GM21447 (cell line): ENCODE measurements around the gene AIRE.
"Not testable (repeated sequence)": the region's sequence is repeated elsewhere in the genome, so short reads cannot be mapped to it uniquely, and the experiment has no call there.

Experiments
- ATAC-seq: cut with Tn5 transposase; IDR thresholded peaks from one replicate; pipeline ENCODE4 v1.9.1; 2021; ENCODE audit not compliant: unreplicated experiment

Gene AIRE

GRCh38 chr21:44265734-44266270, 19.9 kb upstream of the AIRE start:
- no peak for ATAC-seq

- no peak for ATAC-seq
These were observed 18.0 kb upstream of the AIRE start for GRCh38 chr21:44267655-44268142.

DNA sequence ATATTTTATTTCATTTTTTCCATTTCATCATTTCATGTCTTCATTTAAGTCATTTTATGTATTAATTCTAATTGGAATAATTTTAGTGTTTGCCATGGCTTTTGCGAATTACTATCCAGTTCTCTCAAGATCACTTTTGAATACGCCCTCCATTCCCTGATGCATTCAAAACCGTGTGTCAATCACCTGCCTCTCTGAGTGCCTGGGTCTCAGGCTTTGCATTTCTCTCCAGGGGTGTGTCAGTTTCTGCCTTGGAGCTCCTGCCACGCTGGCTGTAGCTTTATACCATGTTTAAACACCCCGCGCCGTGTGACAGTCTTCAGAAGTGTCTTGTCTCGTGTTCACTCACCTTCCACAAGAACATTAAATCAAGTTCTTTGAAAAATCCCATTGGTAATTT, 16.6 kb upstream of the AIRE start:
- no peak for ATAC-seq

- ATAC-seq: no peak
These were observed 14.0 kb upstream of the AIRE start for GRCh38 chr21:44271558-44272283.

GRCh38 chr21:44272284-44272858, 13.3 kb upstream of the AIRE start:
- ATAC-seq: no peak

GRCh38 chr21:44273046-44273445, 12.6 kb upstream of the AIRE start:
- no peak for ATAC-seq

GRCh38 chr21:44275041-44275440, 10.6 kb upstream of the AIRE start:
- ATAC-seq: no peak

DNA sequence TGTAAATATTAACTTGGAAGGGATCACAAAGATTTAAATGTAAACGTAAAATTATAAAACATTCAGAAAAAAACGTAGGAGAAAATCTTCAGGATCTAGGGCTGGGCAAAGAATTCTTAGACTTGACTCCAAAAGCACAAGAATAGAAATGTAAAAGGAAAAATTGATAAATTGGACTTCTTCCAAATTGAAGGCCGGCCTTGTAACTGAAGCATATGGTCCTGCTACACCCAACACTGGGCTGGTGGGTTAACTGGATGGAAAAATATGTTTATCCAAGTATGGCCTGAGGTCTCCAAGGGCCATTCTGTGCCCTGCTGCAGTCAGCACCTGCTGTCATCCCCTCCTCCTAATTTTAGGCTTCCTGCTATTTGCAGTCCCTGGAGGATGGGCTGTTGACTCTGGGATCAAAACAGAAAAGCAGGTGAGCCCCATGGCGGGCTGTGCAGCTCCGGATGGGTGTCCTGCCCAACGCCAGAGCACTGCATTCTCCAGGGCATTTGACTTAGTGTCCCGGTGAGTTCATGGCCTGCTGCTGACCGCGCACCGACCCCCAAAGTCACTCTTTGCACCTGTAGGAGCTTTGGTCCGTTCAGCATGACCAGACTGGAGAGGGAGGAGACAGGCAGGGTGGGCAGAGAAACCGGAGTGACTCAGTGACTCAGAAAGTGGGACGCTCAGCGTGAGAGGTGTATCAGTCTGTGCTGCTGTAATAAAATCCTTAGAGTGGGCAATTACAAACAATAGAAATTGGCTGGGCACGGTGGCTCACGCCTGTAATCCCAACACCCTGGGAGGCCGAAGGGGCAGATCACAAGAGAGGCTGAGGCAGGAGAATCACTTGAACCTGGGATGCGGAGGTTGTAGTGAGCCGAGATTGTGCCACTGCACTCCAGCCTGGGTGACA, 6.1 kb upstream of the AIRE start:
- no peak for ATAC-seq

- ATAC-seq: no peak
These were observed 3.9 kb upstream of the AIRE start for GRCh38 chr21:44281801-44282200.

DNA sequence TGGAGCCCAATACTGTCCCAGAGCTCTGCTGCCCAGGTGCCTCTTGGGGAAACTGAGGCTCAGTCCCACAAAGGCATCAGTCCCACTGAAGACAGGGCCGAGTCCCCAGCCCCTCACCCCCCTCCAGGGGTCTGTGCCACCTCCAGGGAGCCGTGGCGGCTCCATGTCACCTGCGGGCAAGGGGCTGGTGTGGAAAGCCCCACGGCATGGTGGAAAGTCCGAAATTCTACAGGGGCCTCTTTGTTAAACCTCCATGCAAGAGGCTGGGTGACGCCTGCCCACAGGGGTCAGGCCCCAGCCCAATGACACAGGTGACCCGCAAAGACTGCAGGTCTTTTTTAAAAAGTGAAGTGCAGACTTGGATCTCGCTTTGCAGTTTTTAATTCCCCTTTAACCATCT, 3.3 kb upstream of the AIRE start:
- no peak for ATAC-seq

DNA sequence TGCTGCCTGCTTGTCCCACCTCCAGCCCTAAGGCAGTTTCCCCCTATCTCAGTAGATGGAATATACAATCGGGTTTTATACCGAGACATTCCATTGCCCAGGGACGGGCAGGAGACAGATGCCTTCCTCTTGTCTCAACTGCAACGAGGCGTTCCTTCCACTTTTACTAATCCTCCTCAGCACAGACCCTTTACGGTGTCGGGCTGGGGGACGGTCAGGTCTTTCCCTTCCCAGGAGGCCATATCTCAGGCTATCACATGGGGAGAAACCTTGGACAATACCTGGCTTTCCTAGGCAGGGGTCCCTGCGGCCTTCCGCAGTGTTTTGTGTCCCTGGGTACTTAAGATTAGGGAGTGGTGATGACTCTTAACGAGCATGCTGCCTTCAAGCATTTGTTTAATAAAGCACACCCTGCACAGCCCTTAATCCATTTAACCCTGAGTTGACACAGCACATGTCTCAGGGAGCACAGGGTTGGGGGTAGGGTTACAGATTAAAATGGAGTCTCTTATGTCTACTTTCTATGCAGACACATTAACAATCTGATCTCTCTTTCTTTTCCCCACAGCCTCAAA, 2.4 kb upstream of the AIRE start:
- ATAC-seq: not testable (repeated sequence)

DNA sequence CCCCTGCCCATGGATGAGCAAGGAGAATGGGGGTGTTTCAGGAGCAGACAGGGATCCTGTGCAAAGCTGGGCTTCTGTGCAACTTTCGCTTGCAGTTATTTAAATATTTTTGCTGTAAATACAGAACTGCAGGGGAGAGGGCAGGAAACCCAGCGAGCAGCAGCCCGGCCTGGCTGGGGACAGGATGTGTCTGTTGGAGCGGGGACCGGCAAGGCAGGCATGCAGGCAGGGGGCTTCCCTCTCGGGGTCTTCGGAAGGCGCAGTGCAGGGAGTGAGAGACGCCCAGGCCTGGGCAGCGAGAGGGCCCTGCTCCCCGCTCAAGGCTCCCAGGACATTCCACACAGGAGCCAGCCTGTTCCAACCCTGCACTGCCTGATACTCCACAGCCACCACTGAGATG, 1.7 kb upstream of the AIRE start:
- no peak for ATAC-seq

- no peak for ATAC-seq
These were observed 525 bp downstream of the AIRE start for GRCh38 chr21:44286086-44286715.

GRCh38 chr21:44286716-44287632, 1.3 kb downstream of the AIRE start:
- no peak for ATAC-seq

DNA sequence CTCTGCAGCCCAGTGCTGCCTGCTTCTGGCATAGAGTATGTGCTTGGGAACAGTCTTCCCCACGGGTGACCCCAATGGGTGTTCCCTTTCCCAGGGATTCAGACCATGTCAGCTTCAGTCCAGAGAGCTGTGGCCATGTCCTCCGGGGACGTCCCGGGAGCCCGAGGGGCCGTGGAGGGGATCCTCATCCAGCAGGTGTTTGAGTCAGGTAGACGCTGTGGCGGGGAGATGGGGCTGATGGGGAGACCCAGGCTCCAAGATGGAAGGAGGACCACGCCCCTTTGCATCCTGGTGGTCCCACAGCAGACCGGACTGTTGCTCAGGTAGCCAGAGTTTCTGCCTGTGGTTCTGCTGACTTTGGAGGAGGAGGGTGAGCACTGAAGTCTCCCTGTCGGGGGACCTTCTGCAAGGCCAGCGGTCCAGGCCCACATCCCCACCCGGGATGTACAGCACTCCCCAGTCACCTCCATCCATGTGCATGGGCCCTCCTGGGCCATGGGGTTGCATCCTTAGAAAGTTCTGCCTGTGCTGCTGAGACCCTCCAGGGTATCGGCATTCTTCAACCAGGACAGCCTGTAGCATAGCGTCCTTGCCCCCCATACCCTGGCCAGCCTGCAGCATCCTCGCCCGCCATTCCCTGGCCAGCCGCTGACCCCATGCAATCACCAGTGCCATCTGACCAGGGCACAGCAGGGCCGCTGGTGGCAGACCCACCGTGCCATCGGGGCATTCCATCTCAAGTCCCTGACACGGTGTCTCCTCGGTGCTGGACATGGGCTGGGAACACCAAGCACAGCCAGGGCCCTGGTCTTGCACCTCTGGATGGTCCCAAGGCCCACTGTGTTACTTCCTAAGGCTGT, 2.8 kb downstream of the AIRE start:
- ATAC-seq: no peak

GRCh38 chr21:44289381-44290010, 3.8 kb downstream of the AIRE start:
- ATAC-seq: no peak

GRCh38 chr21:44290327-44291077, 4.8 kb downstream of the AIRE start:
- ATAC-seq: no peak
